ENCODE measurements around the gene ANK2.

ANK2 gene

GRCh38 chr4:113423631-113424030, 374.2 kb downstream of the ANK2 start:
- DNase-seq (ENCODE audit: insufficient read length, low spot score) (no peak), FAIRE-seq (no peak)

- FAIRE-seq (no peak), DNase-seq (ENCODE audit: insufficient read length, low spot score) (no peak)
These were observed 383.7 kb downstream of the ANK2 start for GRCh38 chr4:113433116-113433515.
